Measurements from ENCODE around the gene TBC1D22A.

- no peak for TF ChIP-seq CTCF (IDR thresholded peaks at IDR 0.05 in 2 of 3, conservative IDR thresholded peaks at IDR 0.05 in 1 of 3; ENCODE audit: borderline replicate concordance in 1 of 3, insufficient read depth in 1 of 3, low read depth in 2 of 3, low read length in 2 of 3)
- TF ChIP-seq EGR1 (IDR thresholded peaks at IDR 0.05; ENCODE audit: low read depth), result no peak
- no peak for TF ChIP-seq SP1 (IDR thresholded peaks at IDR 0.05; ENCODE audit: low read depth)
- no peak for TF ChIP-seq EZH2 (IDR thresholded peaks at IDR 0.05)
- TF ChIP-seq YY1 (IDR thresholded peaks at IDR 0.05; ENCODE audit: extremely low read depth, insufficient replicate concordance, low read depth, low read length), result no peak
- no peak for TF ChIP-seq ELF1 (IDR thresholded peaks at IDR 0.05; ENCODE audit: borderline replicate concordance, low read depth)
- TF ChIP-seq SIN3A (IDR thresholded peaks at IDR 0.05; ENCODE audit: low read depth), result no peak
These were observed 231.2 kb downstream of the TBC1D22A start for GRCh38 chr22:46993633-46994032.
